Measurements from ENCODE around the gene PSMB11. TPM values are rescaled to one million over a fixed set of nuclear protein-coding genes. Genes with fewer than 3 reads are reported as not detected.

The PSMB11 gene
- total RNA-seq, 1 experiment from 2014 or later, result not detected

- no peaks in the 10 kb centered on the region for H4K20me1 ChIP-seq (ENCODE audit: insufficient read depth)
- ChIA-PET CTCF (no interaction called here), POLR2A (ENCODE audit: unreplicated experiment) (no interaction called here)
- H3K4me2 ChIP-seq, result no peak overlapping the region
- no peaks in the 10 kb centered on the region for H3K9me2 ChIP-seq (ENCODE audit: insufficient read depth)
- DNase-seq, result no peak
- BruUV-seq (replicated peaks), result no TSS peak
- TF ChIP-seq EZH2 (IDR thresholded peaks at IDR 0.05; ENCODE audit: low read depth) (no peak), CTCF (conservative IDR thresholded peaks at IDR 0.05) (no peak)
- no peak overlapping the region for H3K27ac ChIP-seq
- H3K4me3 ChIP-seq, result no peak overlapping the region
- no peak overlapping the region for H2AFZ ChIP-seq
- H3K79me2 ChIP-seq (ENCODE audit: low read depth), result peaks cover 20% of the 10 kb centered on the region
- H3K4me1 ChIP-seq (replicated peaks; ENCODE audit: insufficient read depth), result no peaks in the 10 kb centered on the region
- H3K9me3 ChIP-seq (ENCODE audit: insufficient read depth, low read depth), result no peaks in the 10 kb centered on the region
- no peaks in the 10 kb centered on the region for H3K27me3 ChIP-seq (ENCODE audit: insufficient read depth, low read depth)
- peaks cover 30% of the 10 kb centered on the region for H3K36me3 ChIP-seq (ENCODE audit: low read depth)
- intact Hi-C loops (cut with micrococcal nuclease; ENCODE audit: unreplicated experiment), result no loop called here
- peaks cover 3% of the 10 kb centered on the region; the same call in 1 of the 2 replicates for H3F3A ChIP-seq (ENCODE audit: insufficient read depth, low read depth)
These were observed 44.6 kb downstream of the PSMB11 start for GRCh38 chr14:23086565-23086964.

- H3F3A ChIP-seq (ENCODE audit: insufficient read depth, low read depth), result no peaks in the 10 kb centered on the region
- H3K79me2 ChIP-seq (ENCODE audit: low read depth), result peaks cover 51% of the 10 kb centered on the region
- no peak for TF ChIP-seq EZH2 (IDR thresholded peaks at IDR 0.05; ENCODE audit: low read depth)
- TF ChIP-seq CTCF (conservative IDR thresholded peaks at IDR 0.05), result no peak
- CTCF ChIA-PET, result no interaction called here
- no peak overlapping the region for H3K4me2 ChIP-seq
- no peak for DNase-seq
- H3K9me2 ChIP-seq (ENCODE audit: insufficient read depth), result no peaks in the 10 kb centered on the region
- H3K4me3 ChIP-seq, result no peak overlapping the region
- POLR2A ChIA-PET (ENCODE audit: unreplicated experiment), result no interaction called here
- H3K9me3 ChIP-seq (ENCODE audit: insufficient read depth, low read depth), result no peaks in the 10 kb centered on the region
- peaks cover 12% of the 10 kb centered on the region for H4K20me1 ChIP-seq (ENCODE audit: insufficient read depth)
- H2AFZ ChIP-seq, result no peak overlapping the region
- intact Hi-C loops (cut with micrococcal nuclease; ENCODE audit: unreplicated experiment), result no loop called here
- BruUV-seq (replicated peaks), result no TSS peak
- peaks cover 13% of the 10 kb centered on the region for H3K4me1 ChIP-seq (replicated peaks; ENCODE audit: insufficient read depth)
- no peaks in the 10 kb centered on the region for H3K27me3 ChIP-seq (ENCODE audit: insufficient read depth, low read depth)
- no peak overlapping the region for H3K27ac ChIP-seq
- peaks cover 43% of the 10 kb centered on the region for H3K36me3 ChIP-seq (ENCODE audit: low read depth)
These were observed 47.7 kb downstream of the PSMB11 start for GRCh38 chr14:23089498-23090253.

- TF ChIP-seq EZH2 (IDR thresholded peaks at IDR 0.05; ENCODE audit: low read depth) (no peak), CTCF (conservative IDR thresholded peaks at IDR 0.05) (no peak)
- Histone ChIP-seq H3K27ac (no peak overlapping the region), H3K9me2 (ENCODE audit: insufficient read depth) (no peaks in the 10 kb centered on the region), H3K79me2 (ENCODE audit: low read depth) (peaks cover 52% of the 10 kb centered on the region), H3K4me3 (no peak overlapping the region), H3K4me1 (replicated peaks; ENCODE audit: insufficient read depth) (peaks cover 13% of the 10 kb centered on the region), H3K27me3 (ENCODE audit: insufficient read depth, low read depth) (no peaks in the 10 kb centered on the region), H2AFZ (no peak overlapping the region), H3F3A (ENCODE audit: insufficient read depth, low read depth) (no peaks in the 10 kb centered on the region), H3K9me3 (ENCODE audit: insufficient read depth, low read depth) (no peaks in the 10 kb centered on the region), H3K4me2 (no peak overlapping the region), H3K36me3 (ENCODE audit: low read depth) (peaks cover 41% of the 10 kb centered on the region), H4K20me1 (ENCODE audit: insufficient read depth) (peaks cover 12% of the 10 kb centered on the region)
- no TSS peak for BruUV-seq (replicated peaks)
- ChIA-PET POLR2A (ENCODE audit: unreplicated experiment) (no interaction called here), CTCF (no interaction called here)
- DNase-seq, result no peak
- intact Hi-C loops (cut with micrococcal nuclease; ENCODE audit: unreplicated experiment), result no loop called here
These were observed 48.2 kb downstream of the PSMB11 start for GRCh38 chr14:23090254-23090636.
